ENCODE data around the gene EFHD1. TPM values are rescaled to one million over a fixed set of nuclear protein-coding genes. Genes with fewer than 3 reads are reported as not detected.
A peak's percentile ranks its signal among the peaks of the same experiment; 100 is the strongest.

Gene EFHD1
- total and polyA plus RNA-seq, 4 donors: 2.2 to 8.6 (median 4.9) TPM

- ATAC-seq (ENCODE audit: insufficient read depth, low FRiP score) (no peak), DNase-seq (no peak)
- Histone ChIP-seq H3K9me3 (ENCODE audit: control insufficient read depth in 4 of 4, insufficient read depth in 3 of 4, low read length in 3 of 4) (peaks cover 0 to 2% (median 0%) of the 10 kb centered on the region in 4 donors), H3K27ac (ENCODE audit: low read depth in 1 of 2, low read length in 1 of 2) (no peak overlapping the region), H3K36me3 (ENCODE audit: control insufficient read depth in 4 of 4, insufficient read depth in 4 of 4, low read length in 4 of 4) (no peaks in the 10 kb centered on the region), H3K4me1 (ENCODE audit: control insufficient read depth in 5 of 5, insufficient read depth in 5 of 5, low read length in 5 of 5) (no peaks in the 10 kb centered on the region), H3K4me3 (no peak overlapping the region), H3K9ac (ENCODE audit: insufficient read depth in 1 of 2, low read length in 2 of 2) (no peak overlapping the region), H3K27me3 (ENCODE audit: control insufficient read depth in 3 of 3, insufficient read depth in 3 of 3, low read length in 2 of 3) (no peaks in the 10 kb centered on the region)
- no peak for TF ChIP-seq CTCF (IDR thresholded peaks at IDR 0.05; ENCODE audit: control extremely low read depth, extremely low read depth)
- 91 to 97% methylated on average over 9 of the region's 9 CpGs for WGBS, 2 donors
Observed at GRCh38 chr2:232621186-232621585, 12.2 kb upstream of the EFHD1 start.

- 68 to 91% methylated on average over 7 of the region's 7 CpGs for WGBS, 2 donors
- no peak for DNase-seq
Observed at GRCh38 chr2:232622563-232622962, 10.8 kb upstream of the EFHD1 start.

GRCh38 chr2:232623768-232624765, 9.3 kb upstream of the EFHD1 start:
- H3K9ac ChIP-seq (ENCODE audit: insufficient read depth in 1 of 2, low read length in 2 of 2): no peak overlapping the region
- H3K36me3 ChIP-seq (ENCODE audit: control insufficient read depth in 4 of 4, insufficient read depth in 4 of 4, low read length in 4 of 4): no peaks in the 10 kb centered on the region
- DNase-seq (peak in 1 of 3 donors; percentile 33), ATAC-seq (ENCODE audit: insufficient read depth, low FRiP score) (peak; percentile 2)
- no peak for TF ChIP-seq CTCF (IDR thresholded peaks at IDR 0.05; ENCODE audit: control extremely low read depth, extremely low read depth)
- 72 to 81% methylated on average over 10 of the region's 10 CpGs for WGBS, 2 donors
- H3K27me3 ChIP-seq (ENCODE audit: control insufficient read depth in 3 of 3, insufficient read depth in 3 of 3, low read length in 2 of 3): peaks cover 0 to 2% (median 0%) of the 10 kb centered on the region in 3 donors
- no peak overlapping the region for H3K4me3 ChIP-seq
- no peak overlapping the region for H3K27ac ChIP-seq (ENCODE audit: low read depth in 1 of 2, low read length in 1 of 2)
- peaks cover 0 to 2% (median 0%) of the 10 kb centered on the region in 4 donors for H3K9me3 ChIP-seq (ENCODE audit: control insufficient read depth in 4 of 4, insufficient read depth in 3 of 4, low read length in 3 of 4)
- no peaks in the 10 kb centered on the region for H3K4me1 ChIP-seq (ENCODE audit: control insufficient read depth in 5 of 5, insufficient read depth in 5 of 5, low read length in 5 of 5)

More at GRCh38 chr2:232622563-232622962, 10.8 kb upstream of the EFHD1 start:
- Histone ChIP-seq H3K4me1 (ENCODE audit: control insufficient read depth in 5 of 5, insufficient read depth in 5 of 5, low read length in 5 of 5) (no peaks in the 10 kb centered on the region), H3K36me3 (ENCODE audit: control insufficient read depth in 4 of 4, insufficient read depth in 4 of 4, low read length in 4 of 4) (no peaks in the 10 kb centered on the region), H3K27ac (ENCODE audit: low read depth in 1 of 2, low read length in 1 of 2) (no peak overlapping the region), H3K9ac (ENCODE audit: insufficient read depth in 1 of 2, low read length in 2 of 2) (no peak overlapping the region), H3K27me3 (ENCODE audit: control insufficient read depth in 3 of 3, insufficient read depth in 3 of 3, low read length in 2 of 3) (no peaks in the 10 kb centered on the region), H3K9me3 (ENCODE audit: control insufficient read depth in 4 of 4, insufficient read depth in 3 of 4, low read length in 3 of 4) (peaks cover 0 to 2% (median 0%) of the 10 kb centered on the region in 4 donors), H3K4me3 (no peak overlapping the region)
- TF ChIP-seq CTCF (IDR thresholded peaks at IDR 0.05; ENCODE audit: control extremely low read depth, extremely low read depth): no peak
- ATAC-seq (ENCODE audit: insufficient read depth, low FRiP score): no peak
